NCI-H2029 treated with DMSO at 0.1 percent for 48 hours (cell line): Measurements from ENCODE around the gene SHISA9.

Source experiments
- DNase-seq: peaks from one replicate; lab custom pipeline; 2025; lab: John Stamatoyannopoulos, UW

The SHISA9 gene

DNA sequence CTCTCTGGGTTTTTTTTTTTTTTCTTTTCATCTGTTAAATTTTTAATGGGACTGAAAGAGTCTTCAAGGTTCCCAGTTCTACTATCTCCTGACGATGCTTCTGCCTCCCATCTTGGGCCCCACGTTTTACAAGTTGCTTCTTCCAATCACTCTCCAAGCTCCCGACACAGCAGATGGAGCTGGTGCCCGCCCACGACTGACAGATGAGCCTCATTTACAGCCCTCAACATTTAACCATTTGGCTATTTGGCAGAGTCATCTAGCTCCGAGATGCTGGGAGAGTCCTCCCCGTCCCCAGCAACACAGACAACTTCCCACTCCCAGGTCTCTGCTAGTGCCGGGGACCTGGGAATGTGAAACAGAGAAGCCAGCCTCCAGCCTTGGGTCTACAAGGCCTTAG, 276.9 kb downstream of the SHISA9 start:
- no peak for DNase-seq

DNA sequence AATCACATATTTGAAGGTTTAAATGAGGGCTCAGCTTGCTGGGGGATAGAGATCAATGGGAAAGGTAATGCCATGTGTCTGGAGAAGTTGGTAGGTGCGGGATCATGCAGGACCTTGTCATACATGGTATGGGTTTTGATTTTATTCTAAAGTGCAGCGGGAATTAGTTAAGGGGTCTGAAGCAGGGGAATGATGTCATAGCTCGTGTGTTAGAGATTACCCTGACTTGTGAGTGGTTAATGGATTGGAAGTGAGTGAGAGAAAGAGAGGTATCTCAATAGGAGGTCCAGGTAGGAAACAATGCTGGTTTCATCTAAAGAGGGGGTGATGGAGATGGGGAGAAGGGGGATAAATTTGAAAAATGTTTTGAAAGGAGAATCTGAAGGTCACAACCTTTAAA, 280.0 kb downstream of the SHISA9 start:
- no peak for DNase-seq

DNA sequence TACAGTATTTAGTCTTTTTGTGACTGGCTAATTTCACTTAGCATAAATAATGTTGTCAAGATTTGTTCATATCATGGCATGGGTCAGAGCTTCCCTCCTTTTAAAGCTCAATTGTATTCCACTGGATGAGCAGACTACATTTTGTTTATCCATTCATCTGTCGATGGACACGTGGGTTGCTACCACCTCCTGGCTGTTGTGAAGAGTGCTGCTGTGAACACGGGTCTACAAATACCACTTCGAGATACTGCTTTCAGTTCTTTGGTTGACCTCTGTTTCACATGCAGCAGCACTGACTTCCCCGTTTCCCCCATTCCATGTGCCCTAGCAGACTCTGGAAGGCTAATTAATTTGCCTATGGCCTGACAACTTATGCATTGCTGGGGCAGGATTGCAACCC, 285.4 kb downstream of the SHISA9 start:
- DNase-seq, result no peak

DNA sequence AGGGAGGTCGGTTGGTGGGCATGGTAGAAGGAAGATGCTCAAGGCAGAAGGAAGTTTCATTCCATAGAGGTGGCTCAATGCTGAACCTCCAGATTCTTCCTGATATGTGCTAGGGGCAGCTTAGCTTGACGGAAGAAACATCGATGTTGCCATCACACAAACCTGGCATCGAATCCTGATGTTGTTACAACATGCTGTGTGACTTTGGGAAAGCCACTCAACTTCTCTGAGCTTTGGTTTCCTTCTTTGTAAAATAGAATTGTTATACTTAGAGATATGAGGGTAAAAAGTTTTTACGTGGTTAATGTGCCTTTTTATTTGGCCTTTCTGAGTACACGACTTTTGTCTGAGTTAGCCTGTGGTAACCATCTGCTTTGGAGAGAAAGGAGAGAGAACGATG, 287.9 kb downstream of the SHISA9 start:
- no peak for DNase-seq

DNA sequence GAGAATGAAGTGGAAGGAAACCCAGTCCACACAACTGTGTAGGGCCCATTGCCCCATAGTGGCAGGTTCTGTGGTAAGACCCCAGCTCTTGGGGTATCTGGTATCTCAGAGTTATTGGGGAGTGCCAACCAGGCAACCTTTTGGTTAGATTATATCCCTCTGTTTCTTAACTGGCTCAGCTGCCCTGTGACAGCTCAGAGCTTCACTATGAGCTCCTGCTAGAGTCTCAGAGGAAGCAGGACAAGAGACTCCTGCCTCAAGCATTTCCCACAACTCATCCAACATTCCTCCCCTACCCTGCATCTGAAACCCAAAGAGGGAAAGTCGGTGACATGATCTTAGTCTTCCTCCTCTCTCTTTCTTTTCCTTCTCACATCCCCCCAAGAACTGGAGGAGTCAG, 292.3 kb downstream of the SHISA9 start:
- no peak for DNase-seq

DNA sequence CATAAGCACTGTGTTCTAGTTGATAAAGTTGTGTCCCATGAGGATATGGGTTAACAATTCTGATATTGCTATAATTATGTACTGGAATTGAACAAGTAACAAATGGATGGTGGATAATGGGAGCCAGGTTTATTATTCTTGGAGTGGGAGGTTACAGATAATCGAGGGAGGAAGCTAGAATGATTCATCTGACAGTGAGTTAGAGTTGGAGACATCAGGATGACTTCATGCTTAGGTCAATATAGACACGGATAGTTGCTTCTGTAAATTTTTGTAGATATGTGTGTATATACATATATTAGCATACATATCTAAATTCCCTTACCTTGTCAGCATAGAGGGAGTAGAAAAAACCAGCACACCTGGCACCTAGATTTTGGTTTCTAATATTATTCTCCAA, 293.4 kb downstream of the SHISA9 start:
- no peak for DNase-seq

DNA sequence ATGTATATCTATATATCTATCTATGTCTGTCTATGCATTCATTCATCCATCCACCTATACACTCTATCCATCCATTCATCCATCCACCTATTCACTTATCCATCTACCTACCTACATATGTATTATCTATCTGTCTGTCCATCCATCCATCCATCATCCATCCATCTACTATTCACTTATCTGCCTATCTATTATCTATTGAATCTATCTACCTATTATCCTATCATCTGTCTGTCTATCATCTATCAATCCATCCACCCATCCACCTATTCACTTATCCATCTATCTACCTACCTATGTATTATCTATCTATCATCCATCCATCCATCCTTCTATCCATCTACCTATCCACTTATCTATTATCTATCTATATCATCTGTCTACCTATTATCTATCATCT, 302.3 kb downstream of the SHISA9 start:
- DNase-seq, result no peak

DNA sequence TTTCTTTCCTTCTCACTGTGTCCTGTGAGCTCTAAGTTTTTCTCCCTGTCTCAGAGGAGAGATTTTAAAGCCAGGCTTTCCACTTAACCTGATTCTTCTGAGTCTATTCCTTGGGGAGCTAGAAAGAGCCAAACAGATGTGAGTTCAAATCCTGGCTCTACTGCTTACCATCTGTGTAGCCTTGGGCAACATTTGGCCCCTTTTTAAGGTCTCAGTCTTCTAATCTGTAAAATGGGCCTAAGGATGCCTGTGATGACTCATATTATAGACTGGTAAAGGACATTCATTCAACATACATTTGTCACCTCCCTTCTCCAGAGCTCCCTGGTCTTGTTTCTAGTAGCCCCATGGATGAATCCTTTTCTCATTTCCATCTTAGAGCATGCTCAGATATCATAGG, 304.0 kb downstream of the SHISA9 start:
- no peak for DNase-seq

DNA sequence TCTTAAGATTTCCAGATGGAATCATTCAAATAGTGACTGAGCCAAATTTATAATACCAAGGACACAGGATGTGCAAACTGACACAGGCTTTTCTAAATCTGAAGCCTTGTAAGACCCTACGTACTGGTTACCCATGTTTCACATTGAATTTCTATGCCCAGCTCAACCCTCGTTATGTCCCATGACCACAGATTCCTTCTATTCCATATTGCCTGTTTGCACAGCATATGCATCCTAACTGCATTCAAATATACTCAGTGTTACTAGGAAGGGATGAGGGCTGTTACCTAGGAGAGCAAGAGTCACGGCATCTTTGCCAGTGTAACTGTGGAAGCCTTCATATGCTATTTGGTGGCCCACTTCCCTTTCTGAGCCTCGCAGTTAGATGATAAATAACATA, 305.2 kb downstream of the SHISA9 start:
- no peak for DNase-seq

DNA sequence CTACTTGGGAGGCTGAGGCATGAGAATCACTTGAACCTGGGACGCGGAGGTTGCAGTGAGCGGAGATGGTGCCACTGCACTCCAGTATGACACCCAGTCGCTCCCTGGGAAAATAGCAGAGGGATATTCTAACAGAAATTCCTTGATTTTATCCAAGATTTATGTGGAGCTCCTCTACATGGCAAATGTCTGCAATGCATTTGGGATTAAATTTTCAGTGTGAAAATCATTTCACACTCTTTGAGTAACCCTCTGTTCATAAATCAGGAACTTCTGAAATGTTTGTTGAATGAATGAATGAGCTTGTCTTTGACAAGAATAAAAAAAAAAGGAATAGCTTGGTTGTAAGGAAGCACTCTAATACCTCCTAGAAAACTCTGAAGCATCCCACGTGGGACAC, 305.8 kb downstream of the SHISA9 start:
- no peak for DNase-seq

DNA sequence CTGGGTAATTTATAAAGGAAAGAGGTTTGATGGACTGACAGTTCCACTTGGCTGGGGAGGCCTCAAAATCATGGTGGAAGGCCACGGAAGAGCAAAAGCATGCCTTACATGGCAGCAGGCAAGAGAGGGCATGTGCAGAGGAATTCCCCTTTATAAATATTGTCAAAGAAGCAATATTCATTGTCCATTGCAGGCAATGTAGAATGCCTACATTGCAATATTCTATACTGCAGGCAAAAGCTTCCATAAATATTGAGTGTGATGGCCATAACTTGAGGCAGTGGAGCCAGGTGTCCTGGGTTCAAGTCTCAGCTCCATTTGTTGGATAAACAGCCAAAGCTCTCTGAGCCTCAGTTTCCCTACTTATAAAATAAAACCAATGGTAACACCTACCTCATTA, 322.3 kb downstream of the SHISA9 start:
- DNase-seq, result no peak

DNA sequence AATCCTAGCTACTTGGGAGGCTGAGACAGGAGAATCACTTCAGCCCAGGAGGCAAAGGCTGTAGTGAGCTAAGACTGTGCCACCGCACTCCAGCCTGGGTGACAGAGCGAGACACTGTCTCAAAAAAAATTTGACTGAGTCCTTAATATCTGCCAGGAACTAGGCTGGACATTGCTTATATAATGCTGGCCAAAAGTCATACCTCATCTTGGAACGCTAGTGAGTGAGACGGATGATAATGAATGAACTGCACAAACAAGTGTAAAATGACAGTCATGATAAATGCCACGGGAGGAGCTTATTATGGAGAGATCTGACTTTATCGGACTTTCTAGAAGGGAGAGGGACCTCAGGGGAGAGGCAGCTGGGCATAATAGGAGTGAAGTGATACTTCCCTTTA, 327.6 kb downstream of the SHISA9 start:
- DNase-seq, result no peak

DNA sequence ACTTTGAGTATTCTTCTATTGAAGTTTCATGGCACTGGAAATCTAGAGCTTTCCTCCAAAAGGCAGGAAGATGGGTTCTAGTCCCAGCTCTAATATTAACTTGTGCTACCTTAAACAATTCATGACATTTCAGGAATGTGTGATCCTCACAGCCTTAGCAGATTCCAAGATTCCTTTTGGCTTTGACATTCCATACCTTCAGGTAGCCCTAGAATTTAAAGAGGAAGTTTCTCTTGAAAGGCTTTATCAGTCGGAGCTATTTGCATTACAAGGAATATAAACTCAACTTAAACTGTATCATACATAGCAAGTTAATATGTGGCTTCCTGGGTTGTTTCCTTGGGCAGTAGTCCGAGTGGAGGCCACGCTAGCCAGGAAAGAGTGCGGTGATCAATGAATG, 330.0 kb downstream of the SHISA9 start:
- no peak for DNase-seq

DNA sequence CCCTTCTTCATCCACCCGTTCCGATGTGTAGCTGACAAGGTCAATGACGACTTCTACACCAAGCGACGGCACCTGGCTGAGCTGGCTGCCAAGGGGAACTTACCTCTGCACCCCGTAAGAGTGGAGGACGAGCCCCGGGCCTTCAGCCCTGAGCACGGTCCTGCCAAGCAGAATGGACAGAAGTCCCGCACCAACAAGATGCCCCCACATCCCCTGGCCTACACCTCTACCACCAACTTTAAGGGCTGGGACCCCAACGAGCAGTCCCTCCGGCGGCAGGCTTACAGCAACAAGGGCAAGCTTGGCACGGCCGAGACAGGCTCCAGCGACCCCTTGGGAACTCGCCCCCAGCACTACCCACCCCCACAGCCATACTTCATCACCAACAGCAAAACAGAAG, 333.6 kb downstream of the SHISA9 start:
- no peak for DNase-seq

DNA sequence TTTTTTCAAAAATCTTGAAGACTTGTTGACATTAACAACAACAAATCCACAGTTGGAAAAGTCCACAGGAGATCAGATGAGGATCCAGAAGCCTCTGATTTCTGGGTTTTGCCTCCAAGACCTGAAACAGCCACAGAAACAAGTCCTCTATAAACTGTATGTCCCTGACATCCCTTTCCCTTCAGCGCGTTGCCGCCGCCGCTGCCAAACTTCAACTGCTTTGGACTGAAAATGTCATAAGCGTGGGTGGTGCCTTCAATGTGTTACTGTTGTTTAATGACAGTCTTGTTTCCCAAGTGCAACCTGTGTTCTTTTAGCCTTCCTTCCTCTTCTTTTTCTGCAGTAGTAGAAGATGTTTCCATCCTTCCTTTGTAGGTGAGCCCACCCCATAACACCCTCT, 334.9 kb downstream of the SHISA9 start:
- no peak for DNase-seq

DNA sequence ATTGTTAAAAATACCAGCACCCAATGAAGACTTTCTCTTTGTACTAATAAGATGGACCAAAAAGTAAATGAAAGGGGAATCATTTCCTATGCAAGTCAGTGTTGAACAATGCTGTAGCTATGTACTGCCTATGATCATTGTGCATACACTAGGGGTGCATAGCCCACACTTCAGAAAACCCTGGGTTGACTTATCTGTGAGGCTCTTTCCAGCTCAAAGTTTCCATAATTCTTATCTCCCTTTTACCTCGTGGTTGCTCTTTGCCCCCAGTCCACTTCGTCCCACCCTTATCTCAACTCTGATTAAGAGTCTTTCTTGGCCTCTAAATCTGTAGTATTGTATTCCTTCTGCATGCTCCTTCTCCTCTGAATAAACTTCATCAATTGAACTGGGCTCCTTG, 336.8 kb downstream of the SHISA9 start:
- DNase-seq, result no peak

DNA sequence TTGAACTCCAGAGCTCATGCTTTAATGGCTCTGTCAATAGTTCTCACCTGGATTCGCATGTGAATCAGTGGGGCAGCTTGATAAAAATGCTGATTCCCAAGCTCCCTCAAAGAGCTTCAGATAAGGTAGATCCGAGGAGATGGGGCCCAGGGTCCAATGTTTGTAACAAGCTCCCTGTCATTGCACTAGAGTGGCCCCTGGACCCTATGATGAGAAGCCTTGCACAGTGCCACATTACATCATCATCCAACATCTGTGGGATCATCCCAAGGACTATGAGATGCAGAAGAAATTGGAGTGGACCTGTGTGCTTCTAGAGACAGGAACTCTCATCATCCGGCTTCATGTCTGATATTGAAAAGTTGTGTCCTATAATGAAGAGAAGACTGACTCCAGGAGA, 340.8 kb downstream of the SHISA9 start:
- no peak for DNase-seq

DNA sequence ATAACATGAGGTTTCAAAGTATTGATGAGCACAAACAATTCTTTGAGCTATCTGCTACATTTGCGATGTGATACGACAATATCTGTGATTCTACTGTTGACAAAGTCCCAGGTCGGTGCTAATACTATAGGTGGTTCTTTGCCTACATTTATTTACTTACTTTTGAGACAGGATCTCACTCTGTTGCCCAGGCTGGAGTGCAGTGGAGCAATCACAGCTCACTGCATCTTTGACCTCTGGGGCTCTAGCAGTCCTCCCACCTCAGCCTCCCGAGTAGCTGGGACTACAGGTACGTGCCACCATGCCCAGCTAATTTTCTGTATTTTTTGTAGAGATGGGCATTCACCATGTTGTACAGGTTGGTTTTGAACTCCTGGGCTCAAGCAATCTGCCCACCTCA, 343.4 kb downstream of the SHISA9 start:
- DNase-seq, result no peak

DNA sequence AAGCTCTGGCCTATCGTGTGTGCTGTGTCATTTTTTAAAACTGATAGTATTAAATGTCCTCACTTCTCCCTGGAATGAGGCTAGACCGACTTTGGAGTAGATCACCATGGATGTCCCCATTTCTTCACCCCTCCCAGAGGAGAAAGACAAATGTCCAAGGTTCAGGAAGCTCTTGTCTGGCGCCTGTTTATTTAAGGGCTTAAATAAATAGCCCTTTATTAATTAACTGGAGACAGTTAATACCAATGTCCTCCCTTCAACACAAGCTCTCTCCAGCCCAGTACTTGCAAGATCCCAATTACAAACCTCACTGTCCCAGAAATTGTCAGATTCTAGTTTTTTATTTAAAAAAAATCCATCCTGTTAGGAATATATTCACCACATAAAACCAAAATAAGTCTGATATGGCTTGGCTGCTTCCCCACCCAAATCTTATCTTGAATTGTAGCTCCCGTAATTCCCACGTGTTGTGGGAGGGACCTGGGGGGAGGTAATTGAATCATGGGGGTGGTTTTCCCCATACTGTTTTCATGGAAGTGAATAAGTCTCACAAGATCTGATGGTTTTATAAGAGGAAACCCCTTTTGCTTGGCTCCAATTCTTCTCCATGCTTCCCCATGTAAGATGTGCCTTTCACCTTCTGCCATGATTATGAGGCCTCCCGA, 344.4 kb downstream of the SHISA9 start:
- DNase-seq, result no peak

DNA sequence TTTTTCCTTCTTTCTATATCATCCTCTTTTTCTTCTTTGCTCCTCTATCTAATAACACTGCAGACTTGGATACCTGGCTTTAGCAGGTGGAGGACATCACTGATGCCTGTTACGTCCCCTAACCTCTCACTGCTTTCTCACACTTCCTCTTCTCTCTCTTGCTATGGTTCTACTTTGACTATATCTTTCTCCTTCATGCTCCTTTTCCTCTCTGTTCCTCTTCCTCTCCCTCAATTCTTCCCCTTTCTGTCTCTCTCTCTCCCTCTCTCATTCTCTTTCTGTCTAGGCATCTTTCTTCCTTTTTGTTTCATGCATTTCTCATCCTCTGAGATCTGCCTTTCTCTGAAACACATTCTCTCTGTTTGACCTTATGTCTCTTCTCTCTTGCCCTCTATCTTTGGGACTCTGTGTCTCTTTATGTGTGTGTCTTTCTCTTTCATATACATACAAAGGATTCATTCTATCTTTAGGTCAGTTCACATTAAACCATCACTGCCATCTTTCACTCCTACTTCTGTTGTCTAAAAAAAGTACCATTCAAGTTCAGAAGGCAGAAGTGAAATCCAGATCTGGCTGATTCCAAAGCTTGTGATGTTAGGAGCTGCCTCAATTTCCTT, 353.7 kb downstream of the SHISA9 start:
- no peak for DNase-seq

DNA sequence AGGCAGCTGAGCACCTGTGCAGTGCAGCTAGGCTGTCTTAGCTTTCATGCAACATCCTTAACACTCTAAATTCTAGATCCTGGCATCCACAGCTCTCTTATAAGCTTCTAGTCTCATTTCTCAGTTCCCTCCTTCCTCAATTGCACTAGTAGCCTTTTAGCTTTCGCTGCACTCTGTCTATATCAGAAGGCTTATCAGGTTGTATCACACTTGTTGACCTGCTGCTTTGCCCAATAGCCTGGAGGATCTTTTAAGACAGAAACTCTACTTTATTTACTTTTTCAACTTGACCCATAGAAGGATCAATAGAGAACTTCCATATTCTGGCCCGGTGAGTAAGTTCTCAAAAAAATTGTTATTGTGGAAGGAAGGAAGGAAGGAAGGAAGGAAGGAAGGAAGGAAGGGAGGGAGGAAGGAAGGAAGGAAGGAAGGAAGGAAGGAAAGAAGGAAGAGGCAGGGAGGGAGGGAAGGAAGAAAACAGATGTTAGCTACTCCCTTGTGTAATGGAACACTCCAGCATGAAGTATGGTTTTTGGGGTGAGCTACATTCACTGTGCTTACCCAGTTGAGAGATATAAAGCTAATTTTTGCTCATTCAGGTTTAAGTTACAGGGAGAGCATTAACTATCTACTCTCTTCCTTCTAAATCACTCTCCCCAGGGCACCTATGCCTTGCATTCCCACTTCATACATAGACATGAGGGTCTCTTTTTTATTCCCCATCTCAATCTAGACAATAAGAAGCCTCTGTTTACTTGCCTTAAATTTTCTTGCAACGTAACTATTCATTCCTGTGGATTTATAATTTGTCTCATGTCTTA, 361.1 kb downstream of the SHISA9 start:
- no peak for DNase-seq

DNA sequence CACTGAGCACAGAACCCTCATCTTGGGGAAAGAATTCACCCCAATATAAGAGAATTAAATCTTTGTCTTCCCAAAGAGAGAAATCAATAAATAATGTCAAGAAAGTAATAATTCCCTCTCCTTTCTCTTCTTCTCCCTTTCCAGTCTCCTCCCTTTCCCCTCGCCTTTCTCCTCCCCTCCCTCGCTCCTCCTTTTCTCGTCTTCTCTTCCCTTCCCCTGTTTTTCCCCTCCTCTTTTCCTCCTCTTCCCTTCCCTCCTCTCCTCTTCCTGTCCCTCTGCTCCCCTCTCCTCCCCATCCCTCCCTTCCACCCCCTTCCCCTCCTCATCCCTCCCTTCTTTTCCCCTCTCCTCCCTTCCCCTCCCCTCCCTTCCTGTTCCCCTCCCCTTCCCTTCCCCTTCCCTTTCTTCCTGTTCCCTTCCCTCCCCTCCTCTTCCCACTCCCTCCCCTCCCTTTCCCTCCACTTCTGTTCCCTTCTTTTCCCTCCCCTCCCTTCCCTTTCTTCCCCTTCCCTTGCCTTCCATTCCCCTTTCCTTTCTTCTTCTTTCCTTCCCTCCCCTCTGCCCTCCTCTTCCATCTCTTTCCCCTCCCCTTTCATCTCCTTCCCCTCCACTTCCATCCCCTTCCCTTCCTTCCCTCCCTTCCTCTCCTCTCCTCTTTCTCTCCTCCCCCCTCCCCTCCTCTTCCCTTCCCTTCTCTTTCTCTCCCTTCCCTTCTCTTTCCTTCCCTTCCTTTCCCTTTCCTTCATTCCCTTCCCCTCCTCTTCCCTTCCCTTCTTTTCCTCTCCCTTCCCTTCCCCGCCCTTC, 363.6 kb downstream of the SHISA9 start:
- no peak for DNase-seq

DNA sequence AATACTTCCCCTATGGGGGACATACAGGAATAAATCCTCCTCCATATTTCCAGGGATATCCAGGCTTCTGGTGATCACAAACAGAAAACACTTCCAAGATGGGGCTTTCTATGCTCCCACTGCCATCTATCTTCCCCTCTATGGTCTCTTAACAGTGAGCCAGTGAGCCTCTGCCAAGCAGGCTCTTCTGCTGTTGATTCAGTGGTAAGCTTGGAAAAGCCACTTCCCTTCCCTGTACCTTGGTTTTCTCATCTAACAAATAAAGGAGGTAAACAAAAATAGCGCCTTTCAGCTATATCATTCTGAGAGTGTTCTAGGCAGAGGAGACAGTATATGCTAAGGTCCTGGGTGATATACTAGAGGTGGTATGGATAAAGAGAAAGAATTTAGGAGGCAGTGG, 368.0 kb downstream of the SHISA9 start:
- peak; percentile 34 for DNase-seq
